HCT116 (cell line): Measurements from ENCODE around the gene UBE2H. TPM values are rescaled to one million over a fixed set of nuclear protein-coding genes. Genes with fewer than 3 reads are reported as not detected.

Source experiments
- ATAC-seq: fragments of 200-7000 bp; cut with Tn5 transposase; 2 replicates; pipeline ENCODE4 v1.9.1; 2020; ENCODE audit warnings: mild to moderate bottlenecking, moderate library complexity
- BruUV-seq: library from RNA; stranded (reverse); fragments of 400-500 nt; replicated peaks from 2 replicates; lab custom pipeline; 2021; lab: Mats Ljungman, UMichigan
- CTCF ChIA-PET: fragments of 300-600 bp; sonication (Branson Sonifier 250); formaldehyde crosslinking; loops from one replicate; lab custom pipeline; 2021; ENCODE audit warnings: antibody characterized with exemption; lab: Charles Lee
- POLR2A ChIA-PET: fragments of 300-600, 350-600 bp; sonication (Branson Sonifier 250); formaldehyde crosslinking; loops from one replicate; lab custom pipeline; 2021; ENCODE audit warnings: antibody characterized with exemption; lab: Charles Lee
- RAD21 ChIA-PET, 2 experiments: fragments of 300-600 bp; sonication (Branson Sonifier 250); formaldehyde crosslinking; loops; one replicate each; lab custom pipeline; 2023; ENCODE audit warnings: low total read pairs in 2 of 2; ENCODE audit not compliant: uncharacterized antibody in 2 of 2, unreplicated experiment in 2 of 2, low non-redundant PET in 1 of 2; lab: Charles Lee
- DNase-seq: peaks from one replicate; pipeline ENCODE4 v3.0.0-alpha.2; 2010; ENCODE audit warnings: low read depth, low spot score
- H2AFZ ChIP-seq: fragments of 200-600 bp; shearing (Covaris generic), sonication (generic); 2 replicates; pipeline ENCODE4 v1.6.1; 2017; ENCODE audit warnings: low read depth, mixed run types, mixed read lengths, antibody characterized with exemption, low read length; ENCODE audit not compliant: poor library complexity, severe bottlenecking
- H3K27ac ChIP-seq: 2 replicates; pipeline ENCODE4 v1.5.1; 2012; ENCODE audit warnings: low read depth, low read length
- H3K27me3 ChIP-seq: fragments of 200-600 bp; sonication (generic); 2 replicates; pipeline ENCODE4 v1.6.1; 2016; ENCODE audit warnings: mixed run types, low read length, mixed read lengths; ENCODE audit not compliant: insufficient read depth
- H3K36me3 ChIP-seq, 2 experiments: fragments of 200-500 bp in 1 of 2; fragments of 200-600 bp in 1 of 2; sonication (Bioruptor generic) in 1 of 2; sonication (generic) in 1 of 2; 2 replicates each; pipeline versions ENCODE4 v1.5.1 to v1.6.1; 2014 to 2016; ENCODE audit warnings: low read length in 2 of 2, inconsistent platforms in 1 of 2, mixed read lengths in 1 of 2, mixed run types in 1 of 2; ENCODE audit not compliant: insufficient read depth in 2 of 2, control insufficient read depth in 1 of 2
- H3K4me1 ChIP-seq, 2 experiments: fragments of 200-600 bp in 1 of 2; sonication (generic) in 1 of 2; 2 replicates each; pipeline versions ENCODE4 v1.5.1 to v1.6.1; 2012 to 2017; ENCODE audit warnings: low read length in 2 of 2, inconsistent platforms in 1 of 2, mild to moderate bottlenecking in 1 of 2, mixed read lengths in 1 of 2, mixed run types in 1 of 2, moderate library complexity in 1 of 2; ENCODE audit not compliant: insufficient read depth in 2 of 2, control insufficient read depth in 1 of 2
- H3K4me2 ChIP-seq: fragments of 200-600 bp; sonication (generic); 2 replicates; pipeline ENCODE4 v1.6.1; 2017; ENCODE audit warnings: mixed run types, low read length, mixed read lengths
- H3K4me3 ChIP-seq, 2 experiments: fragments of 200-600 bp in 1 of 2; sonication (generic) in 1 of 2; replicated peaks in 1 of 2; 2 replicates each; pipeline ENCODE4 v1.5.1; 2011 to 2016; ENCODE audit warnings: low read length in 2 of 2, control low read depth in 1 of 2, low read depth in 1 of 2, mild to moderate bottlenecking in 1 of 2, mixed read lengths in 1 of 2, mixed run types in 1 of 2
- H3K79me2 ChIP-seq: fragments of 200-600 bp; sonication (generic); 2 replicates; pipeline ENCODE4 v1.6.1; 2017; ENCODE audit warnings: mild to moderate bottlenecking, mixed run types, low read length, moderate library complexity, mixed read lengths; ENCODE audit not compliant: insufficient read depth
- H3K9ac ChIP-seq: fragments of 200-600 bp; sonication (generic); 2 replicates; pipeline ENCODE4 v1.6.1; 2016; ENCODE audit warnings: low read length, mixed read lengths
- H3K9me2 ChIP-seq: fragments of 200-600 bp; sonication (generic), shearing (Covaris generic); 2 replicates; pipeline ENCODE4 v1.6.1; 2017; ENCODE audit warnings: mixed run types, mild to moderate bottlenecking, moderate library complexity; ENCODE audit not compliant: insufficient read depth
- H3K9me3 ChIP-seq, 2 experiments: fragments of 200-500 bp in 1 of 2; fragments of 200-600 bp in 1 of 2; sonication (Bioruptor generic) in 1 of 2; sonication (generic) in 1 of 2; 2 replicates each; pipeline ENCODE4 v1.6.1; 2014 to 2017; ENCODE audit warnings: low read length in 2 of 2, mixed read lengths in 2 of 2, inconsistent platforms in 1 of 2, low read depth in 1 of 2, mild to moderate bottlenecking in 1 of 2, mixed run types in 1 of 2, moderate library complexity in 1 of 2; ENCODE audit not compliant: control insufficient read depth in 1 of 2, insufficient read depth in 1 of 2
- H4K20me1 ChIP-seq: fragments of 200-600 bp; sonication (generic), shearing (Covaris generic); 2 replicates; pipeline ENCODE4 v1.6.1; 2017; ENCODE audit warnings: mixed run types, mild to moderate bottlenecking, moderate library complexity; ENCODE audit not compliant: insufficient read depth
- CBX3 ChIP-seq: IDR thresholded peaks from 2 replicates; pipeline ENCODE4 v1.6.1; 2012; ENCODE audit warnings: low read depth
- CEBPB ChIP-seq: IDR thresholded peaks from 2 replicates; pipeline ENCODE4 v1.6.1; 2012; ENCODE audit warnings: low read depth
- EGR1 ChIP-seq: IDR thresholded peaks from 2 replicates; pipeline ENCODE4 v1.6.1; 2012; ENCODE audit warnings: low read depth
- ELF1 ChIP-seq: IDR thresholded peaks from 2 replicates; pipeline ENCODE4 v1.6.1; 2012; ENCODE audit warnings: low read depth, borderline replicate concordance
- FOSL1 ChIP-seq: IDR thresholded peaks from 2 replicates; pipeline ENCODE4 v1.6.1; 2012; ENCODE audit warnings: low read depth
- JUND ChIP-seq: IDR thresholded peaks from 2 replicates; pipeline ENCODE4 v1.6.1; 2012
- POLR2AphosphoS5 ChIP-seq: IDR thresholded peaks from 2 replicates; pipeline ENCODE4 v1.6.1; 2011; ENCODE audit warnings: mild to moderate bottlenecking, low read depth, low read length, moderate library complexity
- SP1 ChIP-seq: IDR thresholded peaks from 2 replicates; pipeline ENCODE4 v1.6.1; 2012; ENCODE audit warnings: low read depth
- YY1 ChIP-seq: IDR thresholded peaks from 2 replicates; pipeline ENCODE4 v1.6.1; 2011; ENCODE audit warnings: low read length, low read depth, moderate library complexity, mild to moderate bottlenecking; ENCODE audit not compliant: insufficient replicate concordance; ENCODE audit errors: extremely low read depth
- ZFX ChIP-seq: fragments of 450-650 bp; IDR thresholded peaks from 2 replicates; pipeline ENCODE4 v1.6.1; 2017
- intact Hi-C: fragments of 100-400 bp; cut with micrococcal nuclease; formaldehyde crosslinking; loops from 2 replicates; pipeline ENCODE4 v1.10.0; 2022
- total RNA-seq: library from RNA; stranded (reverse); gene quantifications from one replicate; pipeline ENCODE4 v1.2.1, GENCODE V29; 2021; ENCODE audit not compliant: unreplicated experiment
- TF ChIP-seq, protein P1 (sequence below): IDR thresholded peaks from 2 replicates; pipeline ENCODE4 v1.6.1; 2012
- TF ChIP-seq, protein P2 (sequence below), 3 experiments: fragments of 200-600 bp in 1 of 3; sonication (generic) in 1 of 3; IDR thresholded peaks in 2 of 3; conservative IDR thresholded peaks in 1 of 3; 2 replicates each; pipeline ENCODE4 v1.5.1; 2012 to 2017; ENCODE audit warnings: low read depth in 2 of 3, low read length in 2 of 3, antibody characterized with exemption in 1 of 3, borderline replicate concordance in 1 of 3, control low read depth in 1 of 3, mild to moderate bottlenecking in 1 of 3, mixed read lengths in 1 of 3, mixed run types in 1 of 3, moderate library complexity in 1 of 3; ENCODE audit not compliant: insufficient read depth in 1 of 3
- TF ChIP-seq, protein P3 (sequence below): IDR thresholded peaks from 2 replicates; pipeline ENCODE4 v1.6.1; 2012

The UBE2H gene
- total RNA-seq, 1 experiment from 2014 or later: 117 TPM

DNA sequence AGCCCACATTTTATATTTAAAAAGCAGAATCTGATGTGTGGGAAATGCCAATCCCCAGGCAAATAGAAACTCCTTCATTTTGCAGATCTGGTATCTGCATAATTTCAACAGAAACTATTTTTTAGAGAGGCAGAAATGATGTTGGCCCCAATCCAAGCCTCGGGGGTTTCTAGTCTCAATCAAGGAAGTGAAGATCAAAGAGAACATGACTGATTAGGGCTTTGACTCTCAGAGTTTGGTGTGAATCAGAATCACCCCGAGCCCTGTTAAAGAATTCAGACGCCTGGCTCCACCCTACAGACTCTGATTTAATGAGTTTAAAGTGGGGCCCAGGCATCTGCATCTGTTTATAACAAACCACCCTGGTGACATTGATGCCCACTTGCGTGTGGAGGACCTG lies 36.7 kb upstream of the UBE2H start:
- H3K79me2 ChIP-seq: no peaks in the 10 kb centered on the region
- no peaks in the 10 kb centered on the region for H4K20me1 ChIP-seq
- ATAC-seq (peak; percentile 62), DNase-seq (peak; percentile 46)
- peaks cover 16 to 41% of the 10 kb centered on the region in 2 experiments for H3K4me1 ChIP-seq
- H2AFZ ChIP-seq: no peak overlapping the region
- BruUV-seq: no TSS peak
- ChIA-PET RAD21 (no interaction called here), CTCF (no interaction called here), POLR2A (no interaction called here)
- no peaks in the 10 kb centered on the region for H3K9me3 ChIP-seq
- TF ChIP-seq CEBPB: no peak
- no peak for TF ChIP-seq ZFX
- TF ChIP-seq JUND: 0 out of 2 replicates have a peak, but pooled peaks have one; percentile 16
- no peak for TF ChIP-seq EGR1
- TF ChIP-seq SP1: no peak
- TF ChIP-seq FOSL1: 0 out of 2 replicates have a peak, but pooled peaks have one; percentile 17
- TF ChIP-seq, protein P1, sequence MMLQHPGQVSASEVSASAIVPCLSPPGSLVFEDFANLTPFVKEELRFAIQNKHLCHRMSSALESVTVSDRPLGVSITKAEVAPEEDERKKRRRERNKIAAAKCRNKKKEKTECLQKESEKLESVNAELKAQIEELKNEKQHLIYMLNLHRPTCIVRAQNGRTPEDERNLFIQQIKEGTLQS: no peak
- TF ChIP-seq, protein P2, sequence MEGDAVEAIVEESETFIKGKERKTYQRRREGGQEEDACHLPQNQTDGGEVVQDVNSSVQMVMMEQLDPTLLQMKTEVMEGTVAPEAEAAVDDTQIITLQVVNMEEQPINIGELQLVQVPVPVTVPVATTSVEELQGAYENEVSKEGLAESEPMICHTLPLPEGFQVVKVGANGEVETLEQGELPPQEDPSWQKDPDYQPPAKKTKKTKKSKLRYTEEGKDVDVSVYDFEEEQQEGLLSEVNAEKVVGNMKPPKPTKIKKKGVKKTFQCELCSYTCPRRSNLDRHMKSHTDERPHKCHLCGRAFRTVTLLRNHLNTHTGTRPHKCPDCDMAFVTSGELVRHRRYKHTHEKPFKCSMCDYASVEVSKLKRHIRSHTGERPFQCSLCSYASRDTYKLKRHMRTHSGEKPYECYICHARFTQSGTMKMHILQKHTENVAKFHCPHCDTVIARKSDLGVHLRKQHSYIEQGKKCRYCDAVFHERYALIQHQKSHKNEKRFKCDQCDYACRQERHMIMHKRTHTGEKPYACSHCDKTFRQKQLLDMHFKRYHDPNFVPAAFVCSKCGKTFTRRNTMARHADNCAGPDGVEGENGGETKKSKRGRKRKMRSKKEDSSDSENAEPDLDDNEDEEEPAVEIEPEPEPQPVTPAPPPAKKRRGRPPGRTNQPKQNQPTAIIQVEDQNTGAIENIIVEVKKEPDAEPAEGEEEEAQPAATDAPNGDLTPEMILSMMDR (IDR thresholded peaks at IDR 0.05 in 2 of 3, conservative IDR thresholded peaks at IDR 0.05 in 1 of 3; ENCODE audit: borderline replicate concordance in 1 of 3, insufficient read depth in 1 of 3, low read depth in 2 of 3, low read length in 2 of 3): no peak
- TF ChIP-seq CBX3: no peak
- TF ChIP-seq, protein P3, sequence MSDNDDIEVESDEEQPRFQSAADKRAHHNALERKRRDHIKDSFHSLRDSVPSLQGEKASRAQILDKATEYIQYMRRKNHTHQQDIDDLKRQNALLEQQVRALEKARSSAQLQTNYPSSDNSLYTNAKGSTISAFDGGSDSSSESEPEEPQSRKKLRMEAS: peak; percentile 33; the same call in 1 of the 2 replicates
- no peak for TF ChIP-seq POLR2AphosphoS5
- no peak for TF ChIP-seq ELF1
- TF ChIP-seq YY1: no peak
- no peaks in the 10 kb centered on the region for H3K9me2 ChIP-seq
- H3K4me2 ChIP-seq: peak overlapping the region; percentile 59
- no peaks in the 10 kb centered on the region for H3K27me3 ChIP-seq
- H3K27ac ChIP-seq: no peak overlapping the region; the same call in 1 of the 2 replicates
- H3K4me3 ChIP-seq: no peak overlapping the region
- peak overlapping the region; percentile 40 for H3K9ac ChIP-seq
- H3K36me3 ChIP-seq: no peaks in the 10 kb centered on the region
- intact Hi-C loops: no loop called here
